Astrocyte of the cerebellum (primary cell): ENCODE data around the gene CHD3.

Source experiments
- DNase-seq: peaks from one replicate; pipeline ENCODE4 v3.0.0-alpha.2; 2011; ENCODE audit warnings: low read depth
- H3K4me3 ChIP-seq: 2 replicates; pipeline ENCODE4 v1.5.1; 2011; ENCODE audit warnings: mild to moderate bottlenecking, low read depth, low read length, moderate library complexity
- CTCF ChIP-seq: IDR thresholded peaks from 2 replicates; pipeline ENCODE4 v1.5.1; 2012; ENCODE audit warnings: low read length, low read depth, moderate library complexity, mild to moderate bottlenecking; ENCODE audit errors: missing control alignments
- in situ Hi-C: cut with HindIII; loops from 2 replicates; pipeline ENCODE4 v1.10.0; 2017; ENCODE audit warnings: low sequenced_read_pairs

Gene CHD3

GRCh38 chr17:7841915-7842379 is 46.6 kb upstream of the CHD3 start:
- H3K4me3 ChIP-seq, result peak overlapping the region; percentile 70
- in situ Hi-C loops, result no loop called here
- peak; percentile 59 for DNase-seq
- no peak for TF ChIP-seq CTCF

- no peak for TF ChIP-seq CTCF
- no peak for DNase-seq
- peak overlapping the region; percentile 70 for H3K4me3 ChIP-seq
- in situ Hi-C loops, result no loop called here
Observed at GRCh38 chr17:7842380-7843256, 46.0 kb upstream of the CHD3 start.

GRCh38 chr17:7843257-7843535 is 45.4 kb upstream of the CHD3 start:
- no peak for TF ChIP-seq CTCF

GRCh38 chr17:7843536-7844291 is 44.9 kb upstream of the CHD3 start:
- no peak for TF ChIP-seq CTCF

More at GRCh38 chr17:7843257-7843535, 45.4 kb upstream of the CHD3 start:
- peak overlapping the region; percentile 70 for H3K4me3 ChIP-seq
- in situ Hi-C loops, result no loop called here
- DNase-seq, result no peak

GRCh38 chr17:7844292-7845154 is 44.1 kb upstream of the CHD3 start:
- TF ChIP-seq CTCF, result no peak
- in situ Hi-C loops, result no loop called here
- peak; percentile 85 for DNase-seq
- peak overlapping the region; percentile 70 for H3K4me3 ChIP-seq

More at GRCh38 chr17:7843536-7844291, 44.9 kb upstream of the CHD3 start:
- no peak for DNase-seq
- H3K4me3 ChIP-seq, result peak overlapping the region; percentile 70
- in situ Hi-C loops, result no loop called here
